SK-N-SH (cell line): ENCODE data around the gene PHF1. TPM values are rescaled to one million over a fixed set of nuclear protein-coding genes. Genes with fewer than 3 reads are reported as not detected.

Experiments used
- CTCF ChIA-PET: fragments of 300-600, 350-600 bp; formaldehyde crosslinking; extraction: SDS; loops from one replicate; lab custom pipeline; 2021; lab: Yijun Ruan, JAX
- POLR2A ChIA-PET: fragments of 350-600 bp; sonication (Branson Sonifier 250); formaldehyde crosslinking; extraction: SDS; loops from one replicate; lab custom pipeline; 2020; ENCODE audit warnings: antibody characterized with exemption, inconsistent platforms; lab: Yijun Ruan, JAX
- DNase-seq: peaks from one replicate; pipeline ENCODE4 v3.0.0; 2012
- H2AFZ ChIP-seq: fragments of 200-600 bp; sonication (generic); 2 replicates; pipeline ENCODE4 v1.8.1; 2016; ENCODE audit warnings: antibody characterized with exemption, mild to moderate bottlenecking, low read depth
- H3F3A ChIP-seq: fragments of 200-600 bp; sonication (generic); replicated peaks from 2 replicates; pipeline ENCODE3; 2016; ENCODE audit warnings: antibody characterized with exemption, mild to moderate bottlenecking; ENCODE audit not compliant: insufficient read depth
- H3K27ac ChIP-seq, 2 experiments: fragments of 200-500 bp in 1 of 2; fragments of 200-600 bp in 1 of 2; sonication (Bioruptor generic) in 1 of 2; sonication (generic), shearing (Covaris generic) in 1 of 2; 2 replicates each; pipeline versions ENCODE4 v1.5.1 to v1.6.1; 2014 to 2016; ENCODE audit warnings: low read depth in 2 of 2, inconsistent platforms in 1 of 2, low read length in 1 of 2, mild to moderate bottlenecking in 1 of 2, mixed read lengths in 1 of 2
- H3K27me3 ChIP-seq: fragments of 200-600 bp; sonication (generic), shearing (Covaris generic); 2 replicates; pipeline ENCODE4 v1.6.1; 2016; ENCODE audit warnings: mixed run types; ENCODE audit not compliant: insufficient read depth
- H3K36me3 ChIP-seq, 2 experiments: fragments of 200-500 bp in 1 of 2; fragments of 200-600 bp in 1 of 2; sonication (Bioruptor generic) in 1 of 2; sonication (generic) in 1 of 2; replicated peaks in 1 of 2; 2 replicates each; pipeline versions ENCODE3 to v1.5.1; 2014 to 2016; ENCODE audit warnings: low read length in 1 of 2, mild to moderate bottlenecking in 1 of 2; ENCODE audit not compliant: insufficient read depth in 2 of 2, control insufficient read depth in 1 of 2
- H3K4me1 ChIP-seq, 2 experiments: fragments of 200-500 bp in 1 of 2; fragments of 200-600 bp in 1 of 2; sonication (Bioruptor generic) in 1 of 2; sonication (generic), shearing (Covaris generic) in 1 of 2; 2 replicates each; pipeline versions ENCODE4 v1.5.1 to v1.6.1; 2014 to 2016; ENCODE audit warnings: low read depth in 1 of 2, low read length in 1 of 2, mixed run types in 1 of 2; ENCODE audit not compliant: insufficient read depth in 2 of 2, control insufficient read depth in 1 of 2
- H3K4me2 ChIP-seq: fragments of 200-600 bp; sonication (generic), shearing (Covaris generic); 2 replicates; pipeline ENCODE4 v1.6.1; 2017; ENCODE audit warnings: mixed run types
- H3K4me3 ChIP-seq, 2 experiments: fragments of 200-500 bp in 1 of 2; fragments of 200-600 bp in 1 of 2; sonication (Bioruptor generic) in 1 of 2; sonication (generic), shearing (Covaris generic) in 1 of 2; 2 replicates each; pipeline versions ENCODE4 v1.5.1 to v1.8.1; 2014 to 2016; ENCODE audit warnings: low read depth in 2 of 2, inconsistent platforms in 1 of 2, low read length in 1 of 2, mild to moderate bottlenecking in 1 of 2, mixed read lengths in 1 of 2, moderate library complexity in 1 of 2
- H3K79me2 ChIP-seq: fragments of 200-600 bp; sonication (generic); 2 replicates; pipeline ENCODE4 v1.8.1; 2017; ENCODE audit warnings: mild to moderate bottlenecking; ENCODE audit not compliant: insufficient read depth
- H3K9ac ChIP-seq: fragments of 200-600 bp; sonication (generic); 2 replicates; pipeline ENCODE4 v1.6.1; 2017; ENCODE audit warnings: mixed run types
- H3K9me2 ChIP-seq: fragments of 200-600 bp; sonication (generic); 2 replicates; pipeline ENCODE4 v1.6.1; 2017; ENCODE audit warnings: mixed run types
- H3K9me3 ChIP-seq: fragments of 200-600 bp; sonication (generic); 2 replicates; pipeline ENCODE4 v1.6.1; 2017; ENCODE audit warnings: mixed run types, mild to moderate bottlenecking, moderate library complexity
- H4K20me1 ChIP-seq: fragments of 200-600 bp; sonication (generic); 2 replicates; pipeline ENCODE4 v1.6.1; 2017; ENCODE audit warnings: mild to moderate bottlenecking, mixed run types; ENCODE audit not compliant: insufficient read depth
- CTCF ChIP-seq: fragments of 200-600 bp; sonication (generic); IDR thresholded peaks from 2 replicates; pipeline ENCODE4 v1.6.1; 2017; ENCODE audit warnings: antibody characterized with exemption, mild to moderate bottlenecking, moderate library complexity
- EZH2phosphoT487 ChIP-seq: fragments of 200-600 bp; sonication (generic); IDR thresholded peaks from 2 replicates; pipeline ENCODE4 v1.6.1; 2017; ENCODE audit warnings: low read depth, mixed run types, mild to moderate bottlenecking, antibody characterized with exemption, moderate library complexity, borderline replicate concordance
- NFIC ChIP-seq: IDR thresholded peaks from 2 replicates; pipeline ENCODE4 v1.4.0; 2012; ENCODE audit warnings: borderline replicate concordance
- RAD21 ChIP-seq: IDR thresholded peaks from 2 replicates; pipeline ENCODE4 v1.6.1; 2012; ENCODE audit warnings: mild to moderate bottlenecking, low read length
- RCOR1 ChIP-seq: fragments of 150-350 bp; IDR thresholded peaks from 2 replicates; pipeline ENCODE4 v1.6.1; 2017; ENCODE audit warnings: antibody characterized with exemption, low read length
- REST ChIP-seq: IDR thresholded peaks from 2 replicates; pipeline ENCODE4 v1.6.1; 2012; ENCODE audit warnings: mild to moderate bottlenecking, low read depth, low read length, moderate library complexity
- SIN3A ChIP-seq: IDR thresholded peaks from 2 replicates; pipeline ENCODE4 v1.6.1; 2012; ENCODE audit warnings: low read depth, mild to moderate bottlenecking, low read length, moderate library complexity, borderline replicate concordance
- SMC3 ChIP-seq: IDR thresholded peaks from 2 replicates; pipeline ENCODE4 v1.6.1; 2012; ENCODE audit warnings: low read depth, low read length, improper control_type of control experiment
- ZBTB33 ChIP-seq: IDR thresholded peaks from 2 replicates; pipeline ENCODE4 v1.4.0; 2012; ENCODE audit warnings: low read depth, borderline replicate concordance
- WGBS: methylation state at CpG from one replicate; pipeline ENCODE4 v1.1.6; 2017; ENCODE audit warnings: low lambda C conversion rate; 5-methylcytosine and 5-hydroxymethylcytosine counted together
- polyA plus RNA-seq, 3 experiments: library from polyadenylated mRNA; depleted of rRNA; stranded (reverse); fragments of >200 nt; gene quantifications; 2 replicates each; pipeline ENCODE4 v1.2.3, GENCODE V29; 2012

The PHF1 gene
- polyA plus RNA-seq, 1 of the 3 experiments (the other 2 are of a cell fraction), result 48.7 TPM

GRCh38 chr6:33406126-33406525 is 4.7 kb upstream of the PHF1 start (continued):
- no peak for TF ChIP-seq ZBTB33
- TF ChIP-seq, all 33 proteins: peak for 0

- no peak overlapping the region for H3K4me2 ChIP-seq
- POLR2A ChIA-PET, result no interaction called here
These were observed 3.6 kb upstream of the PHF1 start for GRCh38 chr6:33407132-33407718.

More at GRCh38 chr6:33407132-33407718, 3.6 kb upstream of the PHF1 start:
- Histone ChIP-seq H3K9me2 (no peaks in the 10 kb centered on the region), H3F3A (peaks cover 45% of the 10 kb centered on the region), H3K9me3 (no peaks in the 10 kb centered on the region), H3K9ac (no peak overlapping the region), H3K36me3 (peaks cover 12 to 34% of the 10 kb centered on the region in 2 experiments), H2AFZ (no peak overlapping the region), H3K27ac (peak overlapping the region in 1 of 2 experiments; percentile 30; a peak in 1 of 4 replicates), H4K20me1 (no peaks in the 10 kb centered on the region), H3K4me1 (peaks cover 0 to 10% of the 10 kb centered on the region in 2 experiments; a peak in 1 of 4 replicates), H3K27me3 (no peaks in the 10 kb centered on the region)
- 91% methylated on average over 5 of the region's 5 CpGs for WGBS
- no peak for DNase-seq
- no peak for TF ChIP-seq EZH2phosphoT487
- no peak for TF ChIP-seq REST
- TF ChIP-seq CTCF, result peak; percentile 59
- TF ChIP-seq RAD21, result peak; percentile 70
- no peak for TF ChIP-seq NFIC
- TF ChIP-seq RCOR1, result no peak
- peak; percentile 27; the same call in 1 of the 2 replicates for TF ChIP-seq SMC3
- no peak for TF ChIP-seq SIN3A
- TF ChIP-seq, all 33 proteins: peak for 3
- CTCF ChIA-PET, result interaction anchor here (0.6 to 2.6 kb wide), 6 partner anchors 10 to 129 kb away, joined by 3 to 8 read pairs (median 4); partner anchors contain the start of gene KIFC1
- H3K79me2 ChIP-seq, result peaks cover 28% of the 10 kb centered on the region
- no peak overlapping the region for H3K4me3 ChIP-seq
